HG02938 (cell line): Measurements from ENCODE around the gene EVI5.

Source experiments
- ATAC-seq: cut with Tn5 transposase; IDR thresholded peaks from one replicate; pipeline ENCODE4 v1.9.1; 2021; ENCODE audit warnings: mild to moderate bottlenecking, moderate library complexity; ENCODE audit not compliant: unreplicated experiment

The EVI5 gene

DNA sequence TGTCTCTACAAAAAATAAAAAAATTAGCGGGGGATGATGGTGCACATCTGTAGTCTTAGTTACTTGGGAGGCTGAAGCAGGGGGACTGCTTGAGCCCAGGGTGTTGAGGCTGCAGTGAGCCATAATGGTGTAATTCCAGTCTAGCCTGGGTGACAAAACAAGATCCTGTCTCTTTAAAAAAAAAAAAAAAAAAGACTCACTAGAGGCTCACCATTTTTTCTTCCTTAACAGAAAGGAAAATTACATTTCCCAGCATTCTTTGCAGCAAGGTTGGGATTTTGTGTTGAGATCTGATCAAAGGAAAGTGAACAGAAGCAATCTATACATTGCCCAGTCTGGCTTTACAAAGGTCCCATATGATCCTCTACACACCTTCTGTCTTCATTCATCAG is 319.7 kb downstream of the EVI5 start:
- no peak for ATAC-seq

DNA sequence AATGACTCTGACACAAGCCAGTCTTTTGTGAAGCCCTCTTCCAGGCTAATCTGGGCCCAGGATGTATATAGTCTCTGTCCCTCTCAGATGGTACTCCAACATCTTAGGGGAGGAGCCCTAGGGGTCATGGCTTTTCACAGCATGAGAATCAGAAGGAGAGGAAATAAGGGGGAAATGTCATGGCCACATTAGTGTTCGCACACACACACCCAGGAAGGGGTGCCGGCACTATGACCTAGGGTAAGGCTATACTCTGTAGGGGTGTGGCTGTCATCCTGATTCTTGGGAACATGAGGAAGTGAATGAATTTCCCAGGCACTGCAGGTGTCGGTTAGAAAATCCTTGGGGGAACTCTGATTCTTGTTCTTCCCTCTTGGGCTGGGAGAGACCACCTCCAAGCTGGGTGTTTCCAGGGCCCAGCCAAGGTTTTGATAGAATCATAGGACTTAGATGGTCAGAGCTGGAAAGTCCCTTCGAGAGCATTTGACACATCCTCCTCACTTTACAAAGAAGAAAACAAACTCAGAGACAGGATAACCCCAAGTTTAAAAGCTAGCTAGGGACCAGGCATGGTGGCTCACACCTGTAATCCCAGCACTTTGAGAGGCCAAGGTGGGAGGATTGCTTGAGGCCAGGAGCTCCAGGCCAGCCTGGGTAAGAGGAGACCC is 320.2 kb downstream of the EVI5 start:
- ATAC-seq: no peak

- ATAC-seq: peak; percentile 63
These were observed 323.4 kb downstream of the EVI5 start for GRCh38 chr1:92461364-92462097.

- ATAC-seq: no peak
These were observed 325.0 kb downstream of the EVI5 start for GRCh38 chr1:92459871-92460320.
